Sigmoid colon (tissue), 4 donors: ENCODE measurements around the gene TBC1D21.

Experiments used
- CTCF ChIP-seq, 4 experiments: fragments of 450-650 bp in 3 of 4; fragments of 200-600 bp in 1 of 4; IDR thresholded peaks; one replicate each; pipeline ENCODE4 v1.5.1; 2016 to 2019; ENCODE audit warnings: antibody characterized with exemption in 4 of 4, mild to moderate bottlenecking in 3 of 4, moderate library complexity in 2 of 4
- EP300 ChIP-seq, 4 donors: sonication (generic); formaldehyde crosslinking; IDR thresholded peaks; one replicate each; pipeline ENCODE4 v1.6.1; 2017; ENCODE audit warnings: antibody characterized with exemption in 4 of 4
- POLR2A ChIP-seq, 2 donors: fragments of 450-650 bp; IDR thresholded peaks; one replicate each; pipeline ENCODE4 v1.6.1; 2016; ENCODE audit warnings: antibody characterized with exemption in 2 of 2, mild to moderate bottlenecking in 2 of 2, moderate library complexity in 2 of 2
- POLR2AphosphoS5 ChIP-seq, 4 donors: sonication (generic); formaldehyde crosslinking; IDR thresholded peaks; one replicate each; pipeline ENCODE4 v1.6.1; 2017; ENCODE audit warnings: antibody characterized with exemption in 4 of 4

- TF ChIP-seq CTCF (IDR thresholded peaks at IDR 0.05) (no peak), POLR2A (IDR thresholded peaks at IDR 0.05) (no peak), EP300 (IDR thresholded peaks at IDR 0.05) (no peak), POLR2AphosphoS5 (IDR thresholded peaks at IDR 0.05) (no peak)
Observed at GRCh38 chr15:73934281-73934680, 60.9 kb downstream of the TBC1D21 start.
